ENCODE measurements around the gene NAA50. TPM values are rescaled to one million over a fixed set of nuclear protein-coding genes. Genes with fewer than 3 reads are reported as not detected.

Gene NAA50
- total RNA-seq, 1 donor from 2014 or later, result 112 TPM

DNA sequence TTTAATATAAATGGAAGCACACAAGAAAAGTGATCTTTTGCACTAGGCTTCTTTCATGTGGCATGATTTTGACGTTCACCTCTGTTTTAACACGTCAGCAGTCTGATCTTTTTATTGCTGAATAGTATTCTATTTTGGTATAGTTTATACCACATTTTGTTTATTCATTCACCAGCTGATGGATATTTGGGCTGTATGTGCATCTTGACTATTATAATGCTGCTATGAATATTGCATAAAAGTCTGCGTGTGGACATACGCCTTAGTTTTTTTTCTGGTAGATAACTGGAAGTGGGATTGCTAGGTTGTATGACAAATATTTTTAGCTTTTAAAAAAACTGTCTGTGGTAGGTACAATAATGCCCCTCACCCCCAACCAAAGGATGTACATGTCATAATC is 14.4 kb downstream of the NAA50 start:
- Mint-ChIP-seq H3K27ac (no peak overlapping the region), H3K9me3 (no peaks in the 10 kb centered on the region), H3K4me3 (no peak overlapping the region), H3K36me3 (ENCODE audit: low read depth) (peaks cover 35% of the 10 kb centered on the region), H3K27me3 (no peaks in the 10 kb centered on the region), H3K4me1 (peaks cover 14% of the 10 kb centered on the region)
- ChIA-PET POLR2A (interaction anchor here (1.2 kb wide), 1 partner anchor 14 kb away, joined by 4 read pairs; the partner anchor contains the start of genes ATP6V1A and NAA50), CTCF (interaction anchor here (5.9 kb wide), 1 partner anchor 14 kb away, joined by 49 read pairs; the partner anchor contains the start of genes ATP6V1A and NAA50)
- intact Hi-C loops (cut with micrococcal nuclease), result no loop called here
- no peak for DNase-seq
- TF ChIP-seq, protein P1, sequence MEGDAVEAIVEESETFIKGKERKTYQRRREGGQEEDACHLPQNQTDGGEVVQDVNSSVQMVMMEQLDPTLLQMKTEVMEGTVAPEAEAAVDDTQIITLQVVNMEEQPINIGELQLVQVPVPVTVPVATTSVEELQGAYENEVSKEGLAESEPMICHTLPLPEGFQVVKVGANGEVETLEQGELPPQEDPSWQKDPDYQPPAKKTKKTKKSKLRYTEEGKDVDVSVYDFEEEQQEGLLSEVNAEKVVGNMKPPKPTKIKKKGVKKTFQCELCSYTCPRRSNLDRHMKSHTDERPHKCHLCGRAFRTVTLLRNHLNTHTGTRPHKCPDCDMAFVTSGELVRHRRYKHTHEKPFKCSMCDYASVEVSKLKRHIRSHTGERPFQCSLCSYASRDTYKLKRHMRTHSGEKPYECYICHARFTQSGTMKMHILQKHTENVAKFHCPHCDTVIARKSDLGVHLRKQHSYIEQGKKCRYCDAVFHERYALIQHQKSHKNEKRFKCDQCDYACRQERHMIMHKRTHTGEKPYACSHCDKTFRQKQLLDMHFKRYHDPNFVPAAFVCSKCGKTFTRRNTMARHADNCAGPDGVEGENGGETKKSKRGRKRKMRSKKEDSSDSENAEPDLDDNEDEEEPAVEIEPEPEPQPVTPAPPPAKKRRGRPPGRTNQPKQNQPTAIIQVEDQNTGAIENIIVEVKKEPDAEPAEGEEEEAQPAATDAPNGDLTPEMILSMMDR (IDR thresholded peaks at IDR 0.05), result no peak
- ATAC-seq (ENCODE audit: low read depth), result no peak

GRCh38 chr3:113730550-113730949 is 15.5 kb downstream of the NAA50 start:
- Mint-ChIP-seq H3K4me1 (peaks cover 10% of the 10 kb centered on the region), H3K27me3 (no peaks in the 10 kb centered on the region), H3K27ac (no peak overlapping the region), H3K4me3 (no peak overlapping the region), H3K9me3 (no peaks in the 10 kb centered on the region), H3K36me3 (ENCODE audit: low read depth) (peaks cover 37% of the 10 kb centered on the region)
- DNase-seq (no peak), ATAC-seq (ENCODE audit: low read depth) (no peak)
- intact Hi-C loops (cut with micrococcal nuclease), result no loop called here
- TF ChIP-seq, protein P1 (IDR thresholded peaks at IDR 0.05), result no peak
- CTCF ChIA-PET, result no interaction called here
- POLR2A ChIA-PET, result no interaction called here

DNA sequence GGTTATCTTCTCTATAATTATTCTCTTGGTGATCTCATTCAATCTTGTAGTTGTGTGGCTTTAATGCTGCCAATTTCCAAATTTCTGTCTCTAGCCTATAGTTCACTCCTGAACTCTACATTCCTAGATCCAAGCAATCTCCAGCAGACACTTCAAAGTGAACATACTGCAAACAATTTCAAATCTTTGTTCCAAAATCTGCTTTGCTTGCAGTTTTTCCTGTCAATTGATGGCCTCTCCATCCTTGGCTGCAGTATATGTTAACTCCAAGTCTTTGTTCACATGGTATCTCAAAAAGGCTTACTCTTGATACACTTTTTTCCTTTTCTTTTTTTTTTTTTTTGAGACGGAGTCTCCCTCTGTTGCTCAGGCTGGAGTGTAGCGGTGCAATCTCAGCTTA is 17.4 kb downstream of the NAA50 start:
- no peak for ATAC-seq (ENCODE audit: low read depth)
- intact Hi-C loops (cut with micrococcal nuclease), result loop anchor here (5.0 kb wide), 1 partner anchor 96 kb away; no protein-coding TSS in a partner anchor
- DNase-seq, result no peak
- TF ChIP-seq, protein P1 (IDR thresholded peaks at IDR 0.05), result no peak
- peaks cover 47% of the 10 kb centered on the region for H3K36me3 Mint-ChIP-seq (ENCODE audit: low read depth)
- ChIA-PET CTCF (no interaction called here), POLR2A (interaction anchor here (0.6 kb wide), 1 partner anchor 32 kb away, joined by 3 read pairs; the partner anchor contains the start of gene USF3)
- H3K27ac Mint-ChIP-seq, result no peak overlapping the region
- H3K4me1 Mint-ChIP-seq, result peaks cover 10% of the 10 kb centered on the region
- no peaks in the 10 kb centered on the region for H3K9me3 Mint-ChIP-seq
- H3K27me3 Mint-ChIP-seq, result no peaks in the 10 kb centered on the region
- H3K4me3 Mint-ChIP-seq, result no peak overlapping the region

GRCh38 chr3:113721636-113722035 is 24.4 kb downstream of the NAA50 start:
- ATAC-seq (ENCODE audit: low read depth), result no peak
- no peak overlapping the region for H3K4me3 Mint-ChIP-seq
- H3K27ac Mint-ChIP-seq, result no peak overlapping the region
- H3K27me3 Mint-ChIP-seq, result no peaks in the 10 kb centered on the region
- peaks cover 18% of the 10 kb centered on the region for H3K4me1 Mint-ChIP-seq
- no peaks in the 10 kb centered on the region for H3K9me3 Mint-ChIP-seq
- no peak for DNase-seq
- ChIA-PET POLR2A (no interaction called here), CTCF (interaction anchor here (1.0 kb wide), 1 partner anchor 14 kb away, joined by 3 read pairs; no protein-coding TSS in a partner anchor)
- H3K36me3 Mint-ChIP-seq (ENCODE audit: low read depth), result peaks cover 71% of the 10 kb centered on the region
- intact Hi-C loops (cut with micrococcal nuclease), result no loop called here
- TF ChIP-seq, protein P1 (IDR thresholded peaks at IDR 0.05), result no peak

DNA sequence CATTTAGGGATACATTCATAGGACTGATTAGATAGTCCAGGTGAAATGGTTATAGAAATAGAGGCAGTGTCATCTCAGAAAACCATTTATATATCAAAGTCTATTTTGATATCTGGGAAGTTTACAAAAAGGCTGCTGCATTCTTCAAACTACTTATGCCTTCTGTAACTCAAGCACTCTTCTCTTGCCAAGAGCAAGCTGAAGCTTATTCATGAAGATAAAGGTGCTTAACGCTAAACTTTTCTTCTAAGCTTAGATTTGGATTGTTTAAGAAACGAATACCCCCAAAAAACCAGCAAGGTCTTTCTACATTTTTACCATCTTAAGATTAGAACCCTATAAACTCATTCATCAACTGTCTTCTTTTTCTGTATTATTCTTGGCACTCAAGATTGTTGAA is 26.3 kb downstream of the NAA50 start:
- Mint-ChIP-seq H3K36me3 (ENCODE audit: low read depth) (peaks cover 69% of the 10 kb centered on the region), H3K9me3 (no peaks in the 10 kb centered on the region), H3K4me3 (no peak overlapping the region), H3K27me3 (no peaks in the 10 kb centered on the region), H3K27ac (no peak overlapping the region), H3K4me1 (peaks cover 15% of the 10 kb centered on the region)
- intact Hi-C loops (cut with micrococcal nuclease), result no loop called here
- ATAC-seq (ENCODE audit: low read depth) (no peak), DNase-seq (no peak)
- TF ChIP-seq, protein P1 (IDR thresholded peaks at IDR 0.05), result no peak
- POLR2A ChIA-PET, result no interaction called here
- CTCF ChIA-PET, result interaction anchor here (0.6 kb wide), 1 partner anchor 10 kb away, joined by 4 read pairs; no protein-coding TSS in a partner anchor
